ENCODE data around the gene BDH2.

Gene BDH2

GRCh38 chr4:103099691-103100392 lies at the start of gene BDH2:
BDH2 (minus strand) TSS chr4:103099834; CDS start chr4:103096254, 3,580 bp downstream.
- DNase-seq = peak; percentile 83

- DNase-seq = no peak
These were observed 45.3 kb upstream of the BDH2 start for GRCh38 chr4:103144926-103145325.

GRCh38 chr4:103137446-103137827 lies 37.8 kb upstream of the BDH2 start:
- DNase-seq = no peak

- no peak for DNase-seq
These were observed 37.2 kb upstream of the BDH2 start for GRCh38 chr4:103136671-103137445.

- no peak for DNase-seq
These were observed 29.5 kb upstream of the BDH2 start for GRCh38 chr4:103129174-103129573.

GRCh38 chr4:103126126-103126525 lies 26.5 kb upstream of the BDH2 start:
- DNase-seq = no peak

GRCh38 chr4:103123114-103123513 lies 23.5 kb upstream of the BDH2 start:
- DNase-seq = no peak

- DNase-seq = no peak
These were observed 18.5 kb upstream of the BDH2 start for GRCh38 chr4:103118166-103118565.

GRCh38 chr4:103111598-103111997 lies 12.0 kb upstream of the BDH2 start:
- DNase-seq = no peak

- no peak for DNase-seq
These were observed 8.9 kb upstream of the BDH2 start for GRCh38 chr4:103108542-103108941.

- no peak for DNase-seq
These were observed 6.1 kb upstream of the BDH2 start for GRCh38 chr4:103105558-103106356.

- DNase-seq = no peak
These were observed 5.3 kb upstream of the BDH2 start for GRCh38 chr4:103104886-103105285.

GRCh38 chr4:103100691-103101090 lies 1.1 kb upstream of the BDH2 start:
- no peak for DNase-seq

GRCh38 chr4:103098756-103099440 lies 736 bp downstream of the BDH2 start:
- DNase-seq = no peak

GRCh38 chr4:103098341-103098740 lies 1.3 kb downstream of the BDH2 start:
- DNase-seq = no peak

- DNase-seq = no peak
These were observed 2.5 kb downstream of the BDH2 start for GRCh38 chr4:103097112-103097511.

GRCh38 chr4:103095080-103095479 lies 4.6 kb downstream of the BDH2 start:
- no peak for DNase-seq

GRCh38 chr4:103092245-103092644 lies 7.4 kb downstream of the BDH2 start:
- DNase-seq = no peak

GRCh38 chr4:103091601-103092223 lies 7.9 kb downstream of the BDH2 start:
- DNase-seq = peak; percentile 30

GRCh38 chr4:103089481-103089880 lies 10.2 kb downstream of the BDH2 start:
- no peak for DNase-seq

- no peak for DNase-seq
These were observed 13.1 kb downstream of the BDH2 start for GRCh38 chr4:103086551-103086950.

GRCh38 chr4:103085555-103086196 lies 14.0 kb downstream of the BDH2 start:
- DNase-seq = no peak

All from NCI-H345 (cell line).